H1 (cell line): ENCODE measurements around the gene DCAF4L1. TPM values are rescaled to one million over a fixed set of nuclear protein-coding genes. Genes with fewer than 3 reads are reported as not detected.
A peak's percentile ranks its signal among the peaks of the same experiment; 100 is the strongest.

Experiments used
- CTCF ChIA-PET: fragments of 300-600 bp; sonication (Branson Sonifier 250); formaldehyde crosslinking; loops from one replicate; lab custom pipeline; 2021; ENCODE audit not compliant: partially characterized antibody; lab: Charles Lee
- POLR2A ChIA-PET: fragments of 300-600 bp; sonication (Branson Sonifier 250); formaldehyde crosslinking; loops from one replicate; lab custom pipeline; 2021; ENCODE audit warnings: inconsistent platforms; ENCODE audit not compliant: partially characterized antibody; lab: Charles Lee
- DNase-seq, 2 experiments: peaks; one replicate each; pipeline versions ENCODE4 v3.0.0 to v3.0.0-alpha.2; 2010 to 2022; ENCODE audit warnings: low spot score in 2 of 2, low read depth in 1 of 2, mixed read lengths in 1 of 2
- FAIRE-seq: peaks from 2 replicates; lab custom pipeline; 2011; peaks lifted over from hg19 to GRCh38; lab: Jason Lieb, UNC
- H2AFZ ChIP-seq: 2 replicates; pipeline ENCODE4 v1.8.1; 2012; ENCODE audit warnings: low read length, inconsistent platforms
- H2AK5ac ChIP-seq: 2 replicates; pipeline ENCODE4 v1.6.1; 2013; ENCODE audit warnings: low read depth, low read length
- H2BK120ac ChIP-seq: replicated peaks from 2 replicates; pipeline ENCODE3; 2013; ENCODE audit warnings: low read depth, low read length, inconsistent platforms
- H2BK12ac ChIP-seq: 2 replicates; pipeline ENCODE4 v1.6.1; 2013; ENCODE audit warnings: low read depth, low read length
- H2BK15ac ChIP-seq: 2 replicates; pipeline ENCODE4 v1.6.1; 2013; ENCODE audit warnings: low read length
- H2BK20ac ChIP-seq: 2 replicates; pipeline ENCODE4 v1.6.1; 2013; ENCODE audit warnings: low read length
- H2BK5ac ChIP-seq: 2 replicates; pipeline ENCODE4 v1.6.1; 2013; ENCODE audit warnings: low read depth, low read length
- H3K14ac ChIP-seq: 2 replicates; pipeline ENCODE4 v1.6.1; 2013; ENCODE audit warnings: inconsistent platforms; ENCODE audit not compliant: insufficient read length
- H3K18ac ChIP-seq: 2 replicates; pipeline ENCODE4 v1.6.1; 2013; ENCODE audit warnings: low read length; ENCODE audit errors: extremely low read depth
- H3K23ac ChIP-seq: 2 replicates; pipeline ENCODE4 v1.6.1; 2013; ENCODE audit warnings: inconsistent platforms; ENCODE audit not compliant: insufficient read length
- H3K23me2 ChIP-seq: 2 replicates; pipeline ENCODE4 v1.6.1; 2013; ENCODE audit warnings: low read depth, low read length
- H3K27ac ChIP-seq: 2 replicates; pipeline ENCODE4 v1.6.1; 2011; ENCODE audit warnings: low read depth, low read length, inconsistent platforms
- H3K27me3 ChIP-seq, 4 experiments: replicated peaks in 1 of 4; 1 replicate in 1 of 4; 2 replicates in 3 of 4; pipeline versions ENCODE4 v1.6.1 to v1.8.1; 2011 to 2013; ENCODE audit warnings: low read length in 3 of 4, mild to moderate bottlenecking in 3 of 4, inconsistent platforms in 2 of 4, mixed read lengths in 2 of 4, moderate library complexity in 1 of 4; ENCODE audit not compliant: control insufficient read depth in 3 of 4, insufficient read depth in 3 of 4; ENCODE audit errors: extremely low read depth in 1 of 4
- H3K36me3 ChIP-seq, 4 experiments: 2 replicates each; pipeline versions ENCODE4 v1.6.1 to v1.8.1; 2011 to 2013; ENCODE audit warnings: mild to moderate bottlenecking in 4 of 4, low read length in 3 of 4, moderate library complexity in 2 of 4, control low read depth in 1 of 4, inconsistent platforms in 1 of 4; ENCODE audit not compliant: insufficient read depth in 4 of 4, control insufficient read depth in 2 of 4
- H3K4ac ChIP-seq: replicated peaks from 2 replicates; pipeline ENCODE3; 2013; ENCODE audit warnings: low read length, low read depth, mixed read lengths, inconsistent platforms; ENCODE audit not compliant: insufficient read length
- H3K4me1 ChIP-seq, 4 experiments: replicated peaks in 1 of 4; 1 replicate in 1 of 4; 2 replicates in 3 of 4; pipeline versions ENCODE4 v1.6.1 to v1.8.1; 2011 to 2013; ENCODE audit warnings: low read length in 3 of 4, inconsistent platforms in 2 of 4, mixed read lengths in 1 of 4; ENCODE audit not compliant: insufficient read depth in 4 of 4, control insufficient read depth in 3 of 4
- H3K4me2 ChIP-seq, 2 experiments: 2 replicates each; pipeline versions ENCODE4 v1.6.1 to v1.8.1; 2011 to 2013; ENCODE audit warnings: low read depth in 2 of 2, low read length in 2 of 2, control low read depth in 1 of 2, inconsistent platforms in 1 of 2, mild to moderate bottlenecking in 1 of 2; ENCODE audit not compliant: insufficient read depth in 1 of 2
- H3K4me3 ChIP-seq, 4 experiments: fragments of 200-600, 300-600 bp in 1 of 4; sonication (generic), shearing (Covaris generic), sonication (Bioruptor Twin) in 1 of 4; 2 replicates each; pipeline versions ENCODE4 v1.5.1 to v1.8.1; 2011 to 2016; ENCODE audit warnings: low read length in 4 of 4, low read depth in 3 of 4, control low read depth in 2 of 4, inconsistent platforms in 2 of 4, mild to moderate bottlenecking in 2 of 4, mixed read lengths in 1 of 4, moderate library complexity in 1 of 4; ENCODE audit not compliant: insufficient read depth in 2 of 4; ENCODE audit errors: extremely low read depth in 1 of 4
- H3K56ac ChIP-seq: replicated peaks from 2 replicates; pipeline ENCODE3; 2013; ENCODE audit warnings: low read depth, mild to moderate bottlenecking, mixed read lengths, low read length, inconsistent platforms; ENCODE audit not compliant: insufficient read length
- H3K79me1 ChIP-seq: 2 replicates; pipeline ENCODE4 v1.6.1; 2013; ENCODE audit warnings: low read depth, low read length, control low read depth
- H3K79me2 ChIP-seq, 2 experiments: 2 replicates each; pipeline versions ENCODE4 v1.6.1 to v1.8.1; 2012 to 2013; ENCODE audit warnings: low read length in 2 of 2, mild to moderate bottlenecking in 2 of 2, inconsistent platforms in 1 of 2; ENCODE audit not compliant: insufficient read depth in 2 of 2, control insufficient read depth in 1 of 2
- H3K9ac ChIP-seq, 4 experiments: replicated peaks in 1 of 4; 1 replicate in 1 of 4; 2 replicates in 3 of 4; pipeline versions ENCODE4 v1.6.1 to v1.8.1; 2011 to 2013; ENCODE audit warnings: low read depth in 3 of 4, low read length in 3 of 4, control low read depth in 2 of 4, mild to moderate bottlenecking in 2 of 4, moderate library complexity in 2 of 4, inconsistent platforms in 1 of 4; ENCODE audit errors: extremely low read depth in 1 of 4
- H3K9me3 ChIP-seq, 2 experiments: 2 replicates each; pipeline versions ENCODE4 v1.6.1 to v1.8.1; 2012 to 2013; ENCODE audit warnings: mild to moderate bottlenecking in 2 of 2, moderate library complexity in 2 of 2, control low read depth in 1 of 2, inconsistent platforms in 1 of 2, low read depth in 1 of 2, low read length in 1 of 2, mixed read lengths in 1 of 2; ENCODE audit not compliant: insufficient read depth in 2 of 2
- H4K20me1 ChIP-seq, 2 experiments: replicated peaks in 1 of 2; 2 replicates each; pipeline versions ENCODE3 to v1.8.1; 2011 to 2013; ENCODE audit warnings: inconsistent platforms in 2 of 2, low read length in 2 of 2, mild to moderate bottlenecking in 1 of 2; ENCODE audit not compliant: insufficient read depth in 2 of 2, control insufficient read depth in 1 of 2
- H4K5ac ChIP-seq: 2 replicates; pipeline ENCODE4 v1.6.1; 2013; ENCODE audit warnings: low read length, low read depth, mixed read lengths, inconsistent platforms; ENCODE audit not compliant: insufficient read length
- H4K8ac ChIP-seq: 2 replicates; pipeline ENCODE4 v1.8.0; 2013; ENCODE audit warnings: mild to moderate bottlenecking, moderate library complexity, low read length, inconsistent platforms; ENCODE audit not compliant: insufficient read depth; ENCODE audit errors: extremely low read depth
- H4K91ac ChIP-seq: replicated peaks from 2 replicates; pipeline ENCODE3; 2013; ENCODE audit warnings: low read length, mixed read lengths, inconsistent platforms; ENCODE audit not compliant: insufficient read length
- CEBPB ChIP-seq: IDR thresholded peaks from 2 replicates; pipeline ENCODE4 v1.6.1; 2012; ENCODE audit warnings: low read depth, low read length
- FOSL1 ChIP-seq: IDR thresholded peaks from 2 replicates; pipeline ENCODE4 v1.6.1; 2011; ENCODE audit warnings: mild to moderate bottlenecking, low read depth, low read length, moderate library complexity; ENCODE audit not compliant: insufficient read depth
- WGBS, 2 experiments: shearing (Covaris generic) in 1 of 2; methylation state at CpG; one replicate each; pipeline versions ENCODE4 v1.1.6 to v1.1.7; 2013 to 2015; ENCODE audit warnings: low lambda C conversion rate in 2 of 2, mixed read lengths in 2 of 2, inconsistent platforms in 1 of 2, low coverage in 1 of 2, missing lambda C conversion rate in 1 of 2; ENCODE audit not compliant: insufficient replicate concordance in 2 of 2, insufficient coverage in 1 of 2, insufficient read length in 1 of 2; ENCODE audit errors: extremely low coverage in 1 of 2, missing lambda C conversion rate in 1 of 2; 5-methylcytosine and 5-hydroxymethylcytosine counted together
- polyA plus RNA-seq, 7 experiments: library from polyadenylated mRNA; depleted of rRNA in 3 of 7; stranded (reverse) in 5 of 7; unstranded in 2 of 7; fragments of >200 nt in 5 of 7; fragments of 200-250 nt in 2 of 7; gene quantifications; 1 replicate in 5 of 7; 2 replicates in 1 of 7; 4 replicates in 1 of 7; pipeline versions ENCODE4 v1.2.1 to v1.2.3, GENCODE V29; 2011 to 2013; ENCODE audit warnings: missing spikeins in 2 of 7, mixed read lengths in 2 of 7
- total RNA-seq: library from RNA; stranded (reverse); fragmentation: NEBNext Ultra II Directional; extraction: Animal tissue kit (Norgen Biotek cat#: 25700); gene quantifications from 2 replicates; pipeline ENCODE4 v1.2.1, GENCODE V29; 2021

DCAF4L1 gene
- total and polyA plus RNA-seq, 2 of the 8 experiments (the other 6 are each of a cell fraction or from before 2014, with no cell fraction given): 0.06 to 0.15 TPM

DNA sequence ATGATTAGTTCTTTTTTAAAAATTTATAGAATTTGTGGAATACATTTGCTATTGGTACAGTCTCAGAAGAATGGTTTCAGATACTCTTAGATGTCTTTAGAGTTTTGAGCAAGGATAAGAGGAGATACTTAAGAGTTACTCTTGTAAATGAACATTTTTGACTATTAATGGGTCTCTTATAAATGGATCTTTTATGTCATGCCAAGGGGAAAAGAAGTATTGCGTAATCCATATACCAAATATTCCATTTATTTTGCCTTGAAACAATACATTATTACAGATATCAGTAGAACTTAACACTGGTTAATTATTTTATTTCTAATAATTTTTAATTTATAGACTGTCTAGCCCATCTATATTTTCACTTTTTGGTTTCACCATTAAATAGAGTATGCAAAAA, 17.2 kb upstream of the DCAF4L1 start:
- H3K27me3 ChIP-seq: no peaks in the 10 kb centered on the region
- no peaks in the 10 kb centered on the region for H3K36me3 ChIP-seq
- H2BK20ac ChIP-seq: no peak overlapping the region
- peaks cover 0 to 4% of the 10 kb centered on the region in 2 experiments; a peak in 1 of 4 replicates for H3K9me3 ChIP-seq
- H2BK5ac ChIP-seq: no peak overlapping the region
- no peaks in the 10 kb centered on the region for H3K79me1 ChIP-seq
- H3K4me2 ChIP-seq: no peak overlapping the region
- no peak overlapping the region for H2BK12ac ChIP-seq
- H3K56ac ChIP-seq: no peak overlapping the region
- H4K8ac ChIP-seq: no peak overlapping the region
- H4K91ac ChIP-seq: no peak overlapping the region
- no peak overlapping the region for H4K5ac ChIP-seq
- DNase-seq (no peak), FAIRE-seq (no peak)
- no peaks in the 10 kb centered on the region; a peak in 1 of 7 replicates for H3K4me1 ChIP-seq
- no peaks in the 10 kb centered on the region for H3K79me2 ChIP-seq
- no peak overlapping the region for H3K14ac ChIP-seq
- no peak overlapping the region for H3K4ac ChIP-seq
- H3K23ac ChIP-seq: no peak overlapping the region
- H2BK15ac ChIP-seq: no peak overlapping the region
- H2AK5ac ChIP-seq: no peak overlapping the region
- no peak overlapping the region for H3K27ac ChIP-seq
- H3K18ac ChIP-seq: no peak overlapping the region
- no peak overlapping the region for H2BK120ac ChIP-seq
- ChIA-PET CTCF (interaction anchor here (1.5 kb wide), 1 partner anchor 31 kb away, joined by 6 read pairs; no protein-coding TSS in a partner anchor), POLR2A (no interaction called here)
- TF ChIP-seq CEBPB (peak; percentile 93), FOSL1 (no peak)
- H3K23me2 ChIP-seq: no peaks in the 10 kb centered on the region
- no peak overlapping the region for H2AFZ ChIP-seq
- H3K4me3 ChIP-seq: no peak overlapping the region
- H3K9ac ChIP-seq: no peak overlapping the region
- peaks cover 0 to 2% of the 10 kb centered on the region in 2 experiments for H4K20me1 ChIP-seq
- 88% methylated on average over 1 of the region's 1 CpG; no CpG with 5 or more reads in 1 of the 2 experiments for WGBS, 2 experiments
